HK-2 (cell line): ENCODE results near the gene SPATA31D3.
"Not testable (repeated sequence)": the region's sequence is repeated elsewhere in the genome, so short reads cannot be mapped to it uniquely, and the experiment has no call there.

ENCODE experiments used
- DNase-seq: peaks from one replicate; pipeline ENCODE4 v3.0.0-alpha.2; 2018; ENCODE audit not compliant: unreplicated experiment

SPATA31D3 gene

DNA sequence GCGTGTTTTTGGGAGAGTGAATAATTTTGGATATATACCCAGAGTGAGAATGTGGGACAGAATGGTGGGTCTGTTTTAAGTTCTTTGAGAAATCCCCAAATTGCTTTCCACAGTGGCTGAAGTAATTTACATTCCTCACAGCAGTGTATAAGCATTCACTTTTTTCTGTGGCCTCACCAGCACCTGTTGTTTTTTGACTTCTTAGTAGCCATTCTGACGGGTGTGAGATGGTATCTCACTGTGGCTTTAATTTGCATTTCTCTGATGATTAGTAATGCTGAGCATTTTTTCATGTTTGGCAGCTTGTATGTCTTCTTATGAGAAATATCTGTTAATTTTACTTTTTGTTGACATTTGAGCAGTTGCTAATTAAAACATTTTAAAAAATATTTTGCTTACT, 35.9 kb downstream of the SPATA31D3 start:
- DNase-seq, result no peak

DNA sequence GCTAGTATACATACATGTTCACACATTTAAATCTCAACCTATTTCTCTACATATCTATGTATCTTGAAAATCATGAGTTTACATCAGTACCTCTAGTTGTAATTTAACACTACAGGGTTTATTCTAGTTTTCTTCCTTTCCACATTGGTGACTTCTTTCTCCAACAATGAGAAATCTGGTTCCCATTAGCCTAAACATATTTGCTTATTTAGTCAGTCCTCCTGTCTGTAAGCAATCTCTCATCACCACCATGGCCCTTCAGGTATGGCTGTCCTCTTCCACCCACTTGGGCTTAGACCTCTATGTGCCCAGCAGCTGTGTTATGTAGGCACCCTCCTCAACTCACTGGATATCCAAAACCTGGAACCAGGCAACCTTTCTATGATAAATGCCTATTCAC, 37.3 kb downstream of the SPATA31D3 start:
- no peak for DNase-seq

DNA sequence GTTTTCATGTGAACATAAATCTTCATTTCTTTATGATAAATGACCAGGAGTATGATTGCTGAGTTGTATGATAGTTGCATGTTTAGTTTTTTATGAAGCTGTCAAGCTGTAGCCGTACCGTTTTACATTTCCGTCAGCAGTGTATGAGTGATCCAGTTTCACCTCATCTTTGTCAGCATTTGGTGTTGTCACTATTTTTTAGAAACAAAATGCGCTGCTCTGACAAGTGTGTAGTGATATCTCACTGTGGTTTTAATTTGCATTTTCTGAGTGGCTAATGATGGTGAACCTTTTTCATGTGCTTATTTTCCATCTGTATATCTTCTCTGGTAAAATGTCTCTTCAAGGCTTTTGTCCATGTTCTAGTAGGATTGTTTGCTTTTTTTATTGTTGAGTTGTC, 38.6 kb downstream of the SPATA31D3 start:
- DNase-seq, result no peak

DNA sequence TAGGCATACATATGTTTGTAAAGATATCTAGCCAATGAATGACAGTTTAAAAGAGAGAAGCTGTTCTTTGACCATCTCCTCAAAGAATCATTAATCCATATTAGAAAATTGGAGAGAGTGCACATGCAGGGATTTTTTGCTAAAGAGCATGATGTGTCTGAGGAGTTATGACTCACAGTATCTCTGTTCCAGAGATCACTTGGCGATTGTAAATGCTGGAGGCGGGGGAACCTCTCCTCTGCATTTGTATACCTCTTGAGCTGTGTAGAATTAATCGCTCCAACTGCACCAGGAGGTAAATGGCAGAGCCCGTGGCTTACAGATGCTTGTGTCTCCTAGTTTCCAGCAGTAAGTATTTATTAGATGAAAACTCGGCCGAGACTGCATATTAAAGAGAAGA, 41.6 kb downstream of the SPATA31D3 start:
- no peak for DNase-seq

DNA sequence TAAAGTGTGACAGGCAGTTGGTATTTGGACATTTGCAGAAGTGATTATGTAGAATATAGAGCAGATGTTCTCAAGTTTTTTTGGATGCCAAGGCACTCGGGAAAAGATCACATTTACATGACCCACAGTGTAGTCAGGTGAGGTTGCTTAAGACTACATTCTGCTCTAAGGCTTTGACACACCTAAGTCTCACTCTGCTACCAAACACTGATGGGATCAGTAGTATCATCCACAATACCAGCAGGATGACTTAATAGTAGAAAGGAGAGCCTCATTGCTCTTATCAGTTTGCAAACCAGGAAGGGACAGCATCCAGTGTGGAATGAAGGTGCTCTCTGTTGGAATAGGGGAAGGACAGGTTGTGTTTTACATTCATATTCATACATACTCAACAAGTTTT, 42.8 kb downstream of the SPATA31D3 start:
- no peak for DNase-seq

DNA sequence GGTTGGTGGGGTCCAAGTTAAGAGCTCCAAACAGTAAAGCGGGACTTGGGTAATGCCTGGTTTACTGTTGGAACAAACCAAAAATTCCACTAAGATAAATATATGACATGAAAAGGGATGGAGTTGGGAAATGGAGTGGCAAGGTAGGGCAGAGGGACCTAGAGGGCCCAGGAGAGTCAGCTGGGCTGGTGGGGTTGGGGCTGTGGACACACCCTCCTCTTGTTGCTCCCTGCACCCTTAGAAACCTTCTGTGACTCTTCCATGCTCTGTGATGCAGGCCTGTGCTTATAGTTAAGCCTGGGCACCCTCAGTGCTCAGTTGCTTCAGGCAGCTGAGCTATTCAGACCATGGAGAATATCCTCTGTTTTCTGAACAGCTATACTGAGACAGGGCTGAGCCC, 45.2 kb downstream of the SPATA31D3 start, which contains the start of gene SPATA31D1:
Gene SPATA31D1, plus strand, starts transcription at position 301 of the 400 bp plus-strand sequence. Its CDS starts 47 bp downstream, at position 348.
- DNase-seq, result not testable (repeated sequence)

DNA sequence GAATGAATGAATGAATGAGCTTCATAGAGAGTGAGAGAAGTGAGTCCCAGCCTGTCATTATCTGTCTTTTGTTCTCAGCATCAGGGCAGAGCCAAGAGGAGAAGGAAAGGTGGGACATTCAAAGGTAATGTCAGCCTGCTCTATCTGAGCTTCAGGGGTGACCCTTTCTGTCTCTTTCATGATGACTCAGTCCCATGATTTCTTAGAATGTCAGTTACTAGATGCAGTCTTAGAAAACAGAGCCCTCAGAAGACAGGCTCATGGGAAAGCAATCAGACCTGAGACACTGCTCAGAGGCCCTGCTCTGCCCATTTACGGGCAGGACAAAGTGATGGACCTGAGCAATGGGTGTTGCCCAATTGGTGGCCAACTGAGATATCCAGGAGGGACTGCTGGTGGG, 46.4 kb downstream of the SPATA31D3 start:
- DNase-seq, result no peak

DNA sequence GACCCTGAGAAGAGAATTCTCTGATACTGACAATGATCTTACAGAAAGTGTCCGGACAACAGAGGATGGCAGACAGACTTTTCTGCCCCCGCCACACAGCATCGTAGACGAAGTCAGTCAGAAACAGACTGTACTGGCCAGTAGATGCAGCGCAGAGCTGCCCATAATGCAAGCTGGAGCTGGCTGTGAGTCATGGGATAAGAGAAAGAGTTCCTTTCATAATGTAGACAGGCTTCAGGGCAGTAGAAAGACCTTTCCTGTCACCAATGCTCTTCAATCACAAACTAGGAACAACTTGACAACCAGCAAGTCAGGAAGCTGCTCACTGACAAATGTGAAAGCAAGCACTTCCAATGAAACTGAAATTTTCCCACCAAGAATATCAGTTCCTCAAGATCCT, 50.4 kb downstream of the SPATA31D3 start:
- no peak for DNase-seq
